Stromal cell of bone marrow (primary cell): ENCODE results near the gene NUDT7.

Experiments
- DNase-seq: peaks from one replicate; pipeline ENCODE4 v3.0.0-alpha.2; 2012; ENCODE audit warnings: low read depth

Gene NUDT7

DNA sequence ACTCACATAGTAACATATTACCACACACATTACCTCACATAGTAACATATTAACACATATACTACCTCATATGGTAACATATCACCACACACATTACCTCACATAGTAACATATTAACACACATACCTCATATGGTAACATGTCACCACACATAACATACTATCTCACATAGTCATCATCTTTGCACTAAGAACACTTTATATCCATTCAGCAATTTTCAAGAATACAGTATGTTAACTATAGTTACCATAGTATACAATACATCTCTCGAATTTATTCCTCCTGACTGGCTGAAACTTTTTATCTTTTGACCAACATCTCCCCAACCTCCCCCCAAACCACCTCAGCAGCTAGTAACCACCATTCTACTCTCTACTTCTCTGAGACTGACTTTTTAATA is 7.6 kb downstream of the NUDT7 start:
- DNase-seq = no peak

DNA sequence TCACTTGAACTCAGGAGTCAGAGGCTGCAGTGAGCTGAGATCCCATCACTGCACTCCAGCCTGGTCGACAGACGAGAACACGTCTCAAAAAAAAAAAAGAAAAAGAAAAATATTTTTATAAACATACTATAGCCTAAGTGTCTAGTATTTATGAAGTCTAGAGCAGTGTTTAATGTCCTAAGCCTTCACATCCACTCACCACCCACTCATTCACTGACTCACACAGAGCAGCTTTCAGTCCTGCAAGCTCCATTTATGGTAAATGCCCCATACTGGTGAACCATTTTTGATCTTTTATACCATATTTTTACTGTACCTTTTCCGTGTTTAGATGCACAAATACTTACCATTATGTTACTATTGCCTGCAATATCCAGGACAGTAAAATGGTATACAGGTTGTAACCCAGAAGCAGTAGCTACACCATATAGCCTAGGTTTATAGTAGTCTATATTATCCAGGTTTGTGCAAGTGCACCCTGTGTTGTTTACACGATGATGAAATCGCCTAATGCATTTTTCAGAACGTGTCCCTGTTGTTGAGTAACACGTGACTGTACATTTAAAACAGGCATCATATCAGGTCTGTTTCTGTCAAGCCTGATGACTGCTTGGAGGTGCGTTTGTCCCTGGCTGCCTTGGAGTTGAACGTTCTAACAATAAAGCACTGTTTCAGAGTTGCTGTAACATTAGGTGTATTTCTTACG is 10.1 kb downstream of the NUDT7 start:
- DNase-seq = no peak

DNA sequence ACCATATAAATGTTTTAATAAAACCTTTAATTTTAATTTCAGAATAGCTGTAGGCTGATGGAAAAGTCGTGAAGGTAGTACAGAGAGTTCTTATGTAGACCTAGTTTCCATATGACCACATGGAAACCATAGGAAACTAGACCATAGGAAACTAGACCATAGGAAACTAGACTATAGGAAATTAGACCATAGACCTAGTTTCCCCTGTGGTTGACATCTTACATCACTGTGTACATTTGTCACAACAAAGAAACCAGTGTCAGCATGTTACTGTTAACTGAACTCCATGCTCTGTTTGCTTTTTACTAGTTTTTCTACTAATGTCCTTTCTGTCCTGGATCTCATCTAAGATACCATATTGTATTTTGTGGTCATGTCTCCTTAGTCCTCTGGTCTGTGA is 14.6 kb downstream of the NUDT7 start:
- no peak for DNase-seq

DNA sequence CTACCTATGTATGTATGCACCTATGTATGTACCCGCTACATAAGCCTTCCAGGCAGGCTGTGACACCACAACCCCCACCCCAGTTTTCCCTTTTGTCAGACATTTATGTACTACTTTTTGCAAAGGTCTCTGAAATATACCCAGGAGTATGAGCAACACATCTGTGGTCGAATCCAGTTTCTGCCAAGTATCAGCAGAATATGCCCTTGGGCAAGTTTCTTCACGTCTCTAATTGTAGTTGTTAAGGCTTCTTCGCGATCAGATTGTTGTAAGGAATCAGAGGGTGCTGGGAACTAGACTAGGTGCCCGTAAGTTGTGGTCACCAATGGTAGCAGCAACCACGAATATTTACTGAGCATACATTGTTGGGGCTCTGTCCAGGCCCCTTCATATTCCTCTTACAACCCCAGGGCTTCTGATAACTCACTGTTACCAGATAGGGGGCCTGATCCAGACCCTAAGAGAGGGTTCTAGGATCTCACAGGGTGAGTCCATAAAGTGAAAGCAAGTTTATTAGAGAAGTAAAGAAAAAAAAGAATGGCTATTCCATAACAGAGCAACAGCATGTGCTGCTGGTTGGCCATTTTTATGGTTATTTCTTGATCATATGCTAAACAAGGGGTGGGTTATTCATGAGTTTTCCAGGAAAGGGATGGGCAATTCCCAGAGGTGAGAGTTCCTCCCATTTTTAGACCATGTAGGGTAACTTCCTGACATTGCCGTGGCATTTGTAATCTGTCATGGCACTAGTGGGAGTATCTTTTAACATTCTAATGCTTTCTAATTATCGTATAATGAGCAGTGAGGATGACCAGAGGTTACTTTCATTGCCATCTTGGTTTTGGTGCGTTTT is 16.6 kb downstream of the NUDT7 start:
- DNase-seq = no peak

DNA sequence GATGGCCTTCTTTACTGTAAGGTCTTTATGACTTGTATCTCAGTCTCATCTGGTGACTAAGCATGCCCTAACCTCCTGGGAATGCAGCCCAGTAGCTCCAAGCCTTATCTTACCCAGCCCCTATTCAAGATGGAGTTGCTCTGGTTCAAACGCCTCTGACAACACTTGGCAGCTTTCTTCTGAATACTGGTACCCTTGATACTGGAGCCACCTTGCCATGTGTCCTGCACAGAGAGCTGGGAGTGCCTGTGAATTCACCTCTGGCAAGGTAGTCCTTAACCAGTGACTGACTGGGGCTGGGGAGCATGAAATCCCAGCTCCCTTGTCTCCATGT is 17.2 kb downstream of the NUDT7 start:
- DNase-seq = no peak

DNA sequence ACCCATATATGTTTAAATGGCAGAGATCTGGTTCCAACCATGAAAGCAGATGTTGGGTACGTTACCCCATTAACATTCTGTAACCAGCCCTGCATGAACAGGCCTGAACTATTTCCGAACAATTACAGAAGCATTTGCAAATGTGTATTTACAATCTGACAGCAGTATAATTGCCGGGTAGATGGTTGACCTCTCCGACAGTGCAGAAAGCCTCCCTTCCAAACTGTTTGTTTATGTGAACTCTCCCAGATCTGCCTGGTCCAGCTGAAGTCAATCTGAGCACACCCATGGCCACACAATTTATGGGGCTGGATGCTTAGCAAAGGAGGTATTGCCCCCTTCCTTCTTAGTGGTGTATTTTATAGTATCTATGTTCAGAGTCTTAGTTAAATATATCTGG is 21.8 kb downstream of the NUDT7 start:
- DNase-seq = no peak

DNA sequence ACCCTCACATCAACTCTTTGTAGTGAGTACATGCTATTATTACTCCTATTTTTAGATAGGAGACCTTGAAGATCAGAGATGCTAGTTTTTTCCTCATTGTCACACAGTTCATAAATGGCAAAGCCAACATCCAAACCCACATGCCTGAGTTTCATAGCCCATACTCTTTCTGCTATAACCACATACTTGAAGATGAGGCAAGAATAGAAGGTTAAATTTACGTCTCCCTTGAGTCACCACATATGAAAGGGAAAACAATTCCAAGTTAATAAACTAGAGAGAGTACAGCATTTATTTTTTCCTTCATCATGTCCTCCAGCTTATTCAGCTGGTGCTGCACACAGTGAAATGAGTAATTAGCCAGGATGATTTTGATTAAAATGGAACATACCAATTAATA is 23.7 kb downstream of the NUDT7 start:
- no peak for DNase-seq

DNA sequence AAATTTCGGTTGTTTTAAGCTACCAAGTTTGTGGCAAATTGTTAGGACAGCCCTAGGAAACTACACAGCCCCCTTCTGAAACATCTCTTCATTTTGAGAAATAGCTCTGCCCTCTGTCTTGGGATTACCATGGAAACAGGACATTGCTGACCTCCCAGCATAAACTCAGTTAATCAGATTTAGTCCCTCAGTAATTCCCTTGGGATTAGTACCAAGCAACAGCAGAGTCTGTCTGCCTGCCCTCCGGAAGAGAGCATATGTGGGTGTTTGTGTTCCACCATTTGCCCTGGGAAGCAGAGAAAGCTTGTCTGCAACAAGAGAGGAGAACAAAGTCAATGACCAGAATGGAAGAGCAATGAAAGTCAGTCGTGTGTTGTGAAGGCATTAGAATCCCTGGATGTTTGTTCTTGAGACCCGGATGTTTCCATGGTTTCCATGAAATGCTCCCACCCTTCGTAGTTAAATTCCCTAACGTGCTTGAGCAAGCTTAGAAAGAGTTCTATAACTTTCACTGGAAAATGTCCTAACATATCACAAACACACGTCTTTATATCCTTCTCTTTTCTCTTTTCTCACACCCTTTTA is 26.2 kb downstream of the NUDT7 start:
- DNase-seq = no peak

DNA sequence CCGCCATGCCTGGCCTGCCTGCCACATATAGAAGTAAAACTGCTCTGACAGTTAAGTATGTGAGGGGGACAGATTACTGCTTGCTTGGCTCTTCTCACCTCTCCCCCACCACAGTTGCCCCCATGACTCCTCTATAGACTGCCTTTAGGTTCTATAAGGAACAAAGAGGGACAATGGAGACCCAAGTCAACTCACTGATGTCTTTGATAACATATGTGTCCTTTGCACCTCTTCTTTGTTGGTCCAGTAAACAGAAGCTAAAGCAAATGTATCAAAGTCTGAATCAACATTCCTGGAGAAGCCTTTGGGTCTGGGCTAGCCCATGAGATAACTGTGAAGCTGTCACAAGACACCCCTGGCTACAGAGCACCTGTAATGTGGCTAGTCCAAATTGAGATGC is 27.1 kb downstream of the NUDT7 start:
- DNase-seq = no peak

DNA sequence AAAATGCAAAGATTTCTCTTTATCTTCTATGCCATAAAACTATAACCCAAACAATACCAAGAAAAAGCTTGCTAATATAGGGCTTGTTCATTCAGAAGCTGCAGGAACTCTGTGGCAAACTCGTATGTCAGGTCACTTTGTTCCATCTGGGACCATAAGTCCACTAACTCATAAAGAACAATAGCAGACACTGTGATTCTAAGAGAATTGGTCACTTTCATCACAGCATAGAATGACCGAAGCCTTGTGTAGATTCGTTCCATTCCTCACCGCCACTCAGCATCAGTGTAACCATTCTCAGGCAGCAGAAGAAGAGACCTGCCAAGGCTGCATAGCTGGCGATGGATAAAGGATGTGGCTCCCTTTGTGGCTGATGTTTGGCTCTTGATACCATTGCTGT is 35.7 kb downstream of the NUDT7 start:
- DNase-seq = no peak

DNA sequence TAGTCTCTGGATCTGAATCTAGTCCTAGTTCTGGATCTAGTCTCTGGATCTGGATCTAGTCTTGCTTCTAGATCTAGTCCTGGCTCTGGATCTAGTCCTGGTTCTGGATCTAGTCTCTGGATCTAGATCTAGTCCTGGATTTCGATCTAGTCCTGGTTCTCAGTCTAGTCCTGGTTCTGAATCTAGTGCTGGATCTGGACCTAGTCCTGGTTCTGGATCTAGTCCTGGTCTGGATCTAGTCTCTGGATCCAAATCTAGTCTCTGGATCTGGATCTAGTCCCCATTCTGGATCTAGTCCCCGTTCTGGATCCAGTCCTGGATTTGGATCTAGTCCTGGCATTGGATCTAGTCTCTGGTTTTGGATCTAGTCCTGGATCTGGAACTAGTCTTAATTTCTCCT is 36.2 kb downstream of the NUDT7 start:
- DNase-seq = no peak

DNA sequence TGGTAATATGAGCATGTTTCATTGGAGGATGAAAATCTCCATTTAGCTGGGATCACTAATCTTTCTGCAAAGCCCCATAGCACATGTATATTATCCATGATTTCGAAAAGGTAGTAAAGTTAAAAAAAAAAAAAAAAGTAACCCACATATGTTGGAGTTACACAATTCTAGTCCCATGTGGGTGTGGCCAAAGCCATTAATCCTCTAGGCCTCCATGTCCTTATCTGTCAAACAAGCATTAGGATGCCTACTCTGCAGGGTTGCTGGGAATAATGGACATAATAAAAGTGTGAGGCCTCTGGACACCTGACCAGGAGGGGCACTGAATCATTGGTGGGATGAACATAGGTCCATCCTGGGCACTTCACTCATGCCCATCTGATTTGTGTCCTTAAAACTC is 36.9 kb downstream of the NUDT7 start:
- no peak for DNase-seq

DNA sequence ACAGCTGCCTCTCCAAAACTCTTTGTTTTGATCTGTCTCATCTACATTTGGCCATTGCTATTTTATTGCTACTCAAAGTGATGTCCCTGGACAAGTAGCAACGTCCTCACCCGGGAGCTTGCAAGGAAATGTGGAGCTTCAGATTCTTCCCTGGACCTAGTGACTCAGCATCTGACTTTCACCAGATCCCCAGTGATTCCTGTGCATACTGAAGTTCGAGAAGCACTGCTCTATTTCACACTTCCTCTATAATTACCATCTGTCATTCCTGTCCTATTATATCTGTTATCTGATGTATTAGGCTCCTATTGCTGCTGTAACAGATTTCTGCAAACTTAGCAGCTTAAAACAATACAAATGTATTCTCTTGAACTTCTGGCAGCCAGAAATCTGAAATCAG is 37.5 kb downstream of the NUDT7 start:
- no peak for DNase-seq

DNA sequence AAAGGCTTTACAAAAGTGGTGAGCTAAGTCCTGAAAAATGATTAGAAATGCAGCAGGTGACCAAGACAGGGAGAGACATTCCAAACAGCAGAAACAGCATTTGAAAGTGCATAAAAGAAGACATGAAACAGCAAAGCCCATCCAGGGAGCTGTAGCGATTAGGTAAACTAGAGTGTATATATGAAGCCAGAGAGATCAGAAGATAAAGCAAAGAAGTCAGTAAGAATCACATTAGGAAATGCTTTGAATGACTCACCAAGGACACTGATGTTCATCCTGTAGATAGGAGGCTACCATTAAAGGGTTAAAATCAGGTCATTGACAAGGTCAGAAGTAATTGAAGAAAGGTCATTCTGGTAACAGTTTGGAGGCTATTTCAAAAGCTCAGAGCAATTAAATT is 38.5 kb downstream of the NUDT7 start:
- no peak for DNase-seq

DNA sequence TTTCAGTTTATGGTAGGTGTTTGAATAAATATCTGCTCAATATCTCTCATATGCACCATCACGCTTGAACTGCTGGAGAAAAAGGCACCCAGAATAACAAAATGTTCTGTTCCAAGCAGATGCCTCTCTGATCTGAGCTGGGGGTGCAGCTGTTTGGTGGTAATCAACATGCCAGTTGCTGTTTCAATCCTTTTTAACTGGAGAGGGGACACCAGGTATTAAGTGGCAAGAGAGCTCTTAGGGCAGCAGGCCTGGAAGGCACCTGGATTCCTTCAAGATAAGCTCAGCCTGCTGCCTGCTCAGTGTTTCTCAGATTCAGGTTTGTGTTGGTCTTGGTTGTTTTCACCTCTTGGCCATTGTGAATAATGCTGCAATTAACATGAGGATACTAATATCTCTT is 38.9 kb downstream of the NUDT7 start:
- DNase-seq = no peak

DNA sequence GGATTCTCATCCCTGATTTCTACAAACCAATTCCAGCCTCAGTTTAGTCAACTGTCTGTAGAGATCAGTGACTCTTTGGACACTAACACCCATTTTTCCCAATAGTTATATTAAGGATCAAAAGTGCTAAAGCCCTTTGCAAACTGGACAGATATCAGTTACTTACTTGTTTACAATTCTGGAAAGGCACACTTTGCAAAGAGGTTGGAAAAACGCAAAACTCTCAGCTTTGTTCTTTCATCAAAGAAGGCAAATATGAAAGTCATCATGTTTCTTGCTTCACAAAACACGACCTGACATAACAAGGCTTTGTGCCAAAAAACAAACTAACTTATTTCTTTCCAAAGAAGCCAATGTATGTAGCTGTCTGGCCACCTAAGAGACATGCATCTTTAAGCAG is 39.9 kb downstream of the NUDT7 start:
- no peak for DNase-seq

DNA sequence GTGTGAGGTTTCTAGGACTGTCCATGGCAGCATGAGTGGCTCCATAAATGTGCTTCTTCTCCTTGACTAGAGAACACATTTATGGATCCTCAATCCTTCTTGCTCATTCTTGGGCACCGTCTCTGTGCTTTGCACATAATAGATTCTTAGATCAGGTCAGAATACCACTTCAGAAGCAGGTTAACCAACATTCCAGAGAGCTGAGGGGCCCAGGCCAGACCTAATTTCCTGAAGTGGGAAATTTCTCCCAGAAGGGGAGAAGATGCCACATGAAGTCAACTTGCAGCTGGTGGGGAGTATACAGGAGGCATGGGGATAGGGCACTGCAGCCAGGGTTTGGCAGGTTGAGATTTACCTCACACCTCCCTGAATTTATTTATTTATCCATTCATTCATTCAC is 41.7 kb downstream of the NUDT7 start:
- no peak for DNase-seq

DNA sequence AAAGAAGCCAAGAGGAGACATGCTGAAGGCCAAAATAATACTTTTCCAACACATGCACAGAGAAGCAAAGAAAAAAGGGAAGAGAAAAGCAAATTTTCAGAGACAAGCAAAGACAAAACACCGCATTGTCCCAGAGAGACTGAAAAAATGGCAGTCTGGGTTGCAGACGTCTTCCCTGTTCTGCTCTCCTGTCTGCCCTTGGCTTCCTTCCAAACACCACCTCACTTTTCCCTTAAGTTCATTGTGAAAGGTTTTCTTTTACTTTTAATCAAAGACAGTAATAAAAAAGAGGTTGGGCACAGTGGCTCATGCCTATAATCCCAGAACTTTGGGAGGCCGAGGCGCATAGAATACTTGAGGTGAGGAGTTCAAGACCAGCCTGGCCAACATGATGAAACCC is 44.9 kb downstream of the NUDT7 start:
- no peak for DNase-seq

DNA sequence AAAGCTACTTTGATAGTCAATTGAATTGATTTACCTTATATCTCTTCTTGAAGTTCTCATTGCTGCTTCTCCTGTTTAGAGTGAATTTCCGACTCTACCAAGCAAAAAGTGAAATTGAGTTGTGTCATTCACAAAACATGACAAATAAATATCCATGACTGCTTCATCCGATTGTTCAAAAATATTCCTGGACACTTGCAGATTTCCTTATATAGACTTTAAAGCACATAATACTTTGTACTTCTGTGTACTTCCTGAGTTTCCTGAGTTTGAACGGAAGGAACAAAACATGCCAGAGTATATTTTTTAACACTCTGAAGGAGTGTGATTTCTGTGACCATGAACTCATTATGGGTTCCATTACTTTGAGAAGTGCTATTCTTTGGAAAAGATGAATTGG is 45.5 kb downstream of the NUDT7 start:
- DNase-seq = no peak

DNA sequence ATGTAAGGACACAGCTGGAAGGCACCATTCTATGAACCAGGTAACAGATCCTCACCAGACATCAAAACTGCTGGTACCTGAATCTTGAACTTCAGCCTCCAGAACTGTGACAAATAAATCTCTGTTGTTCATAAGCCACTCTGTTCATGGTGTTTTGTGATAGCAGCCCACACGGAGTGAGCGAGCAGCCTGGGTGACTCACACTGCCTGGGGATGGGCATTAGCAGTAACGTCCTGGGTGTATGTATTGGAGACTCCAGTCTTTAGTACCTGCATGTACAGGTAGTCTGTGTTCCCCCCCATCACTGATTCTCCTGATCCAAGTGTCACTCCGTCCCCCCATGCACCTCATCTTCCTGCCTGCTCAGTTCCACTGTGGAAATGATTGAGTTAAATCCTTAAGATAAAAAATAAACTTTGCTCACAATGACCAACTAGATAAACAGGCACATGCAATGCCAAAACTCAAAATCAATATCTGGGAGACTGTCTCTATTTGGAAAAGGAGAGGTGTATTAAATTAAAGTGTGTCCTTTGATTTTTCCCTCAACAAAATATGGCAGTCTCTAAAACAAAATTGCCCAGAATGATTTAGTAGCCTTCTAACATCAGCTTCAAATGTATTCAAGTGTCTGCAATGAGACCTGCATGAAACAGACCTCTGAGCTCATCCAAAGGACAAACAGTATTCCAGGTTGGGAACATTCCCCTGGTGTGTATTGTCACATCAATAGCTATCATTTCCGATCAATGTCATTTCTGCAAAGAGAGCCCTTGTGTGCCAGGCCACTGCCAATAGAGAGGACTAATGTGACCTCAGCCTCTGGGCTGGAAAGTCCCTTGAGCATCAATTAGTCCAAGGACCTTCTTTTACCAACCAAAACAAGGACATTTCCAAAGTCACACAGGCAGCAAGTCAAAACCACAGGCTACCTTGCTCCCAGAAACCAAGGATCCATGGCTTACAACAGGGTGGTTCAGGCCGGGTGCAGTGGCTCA is 53.9 kb downstream of the NUDT7 start:
- DNase-seq = no peak

DNA sequence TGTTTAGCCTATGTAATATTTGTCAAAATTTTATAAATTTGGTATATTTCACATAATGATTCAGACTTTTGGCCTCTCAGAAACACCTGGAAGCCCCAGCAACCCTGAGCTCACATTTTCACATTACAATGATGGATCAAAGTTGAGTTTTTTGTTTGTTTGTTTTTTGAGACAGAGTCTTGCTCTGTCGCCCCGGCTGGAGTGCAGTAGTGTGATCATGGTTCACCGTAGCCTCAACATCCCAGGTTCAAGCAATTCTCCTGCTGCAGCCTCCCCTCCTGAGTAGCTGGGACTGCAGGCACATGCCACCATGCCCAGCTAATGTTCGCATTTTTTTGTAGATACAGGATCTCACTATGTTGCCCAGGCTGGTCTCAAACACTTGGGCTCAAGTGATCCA is 55.4 kb downstream of the NUDT7 start:
- no peak for DNase-seq

DNA sequence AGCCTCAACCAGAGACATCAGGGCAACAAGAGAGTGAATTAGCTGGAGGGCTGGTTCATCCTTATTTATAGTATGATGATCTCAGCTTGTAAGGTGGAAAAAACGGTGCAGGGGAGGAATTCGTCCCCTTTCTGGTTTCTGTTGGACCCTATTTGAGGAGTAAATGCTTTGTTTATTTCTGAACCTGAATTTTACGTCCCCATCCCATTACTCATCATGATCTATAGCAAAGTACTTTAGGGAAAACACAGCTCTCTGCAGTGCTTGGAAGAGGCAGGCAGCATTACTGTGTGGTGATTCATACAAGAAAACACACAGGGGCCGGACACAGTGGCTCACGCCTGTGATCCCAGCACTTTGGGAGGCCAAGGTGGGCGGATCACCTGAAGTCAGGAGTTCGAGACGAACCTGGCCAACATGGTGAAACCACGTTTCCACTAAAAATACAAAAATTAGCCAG is 58.1 kb downstream of the NUDT7 start:
- no peak for DNase-seq
